HEK293 (cell line): ENCODE results near the gene DCST2.

Experiments used
- CTCF ChIA-PET: fragments of 350-600 bp; formaldehyde crosslinking; extraction: SDS; loops from one replicate; lab custom pipeline; 2021; ENCODE audit warnings: antibody characterized with exemption; lab: Yijun Ruan, JAX
- POLR2A ChIA-PET: fragments of 300-600 bp; formaldehyde crosslinking; extraction: SDS; loops from one replicate; lab custom pipeline; 2020; ENCODE audit warnings: antibody characterized with exemption, inconsistent platforms; lab: Yijun Ruan, JAX
- H3K27ac ChIP-seq: fragments of 200-500 bp; sonication (Bioruptor generic); 2 replicates; pipeline ENCODE4 v1.5.1; 2014; ENCODE audit warnings: low read depth, low read length, control low read depth, inconsistent platforms; ENCODE audit errors: extremely low read depth
- H3K36me3 ChIP-seq, 2 experiments: fragments of 200-500 bp in 1 of 2; sonication (Bioruptor generic) in 1 of 2; 1 replicate in 1 of 2; 2 replicates in 1 of 2; pipeline ENCODE4 v1.5.1; 2014 to 2017; ENCODE audit warnings: inconsistent platforms in 2 of 2, low read length in 2 of 2; ENCODE audit not compliant: control insufficient read depth in 2 of 2, insufficient read depth in 1 of 2
- H3K4me1 ChIP-seq: fragments of 200-500 bp; sonication (Bioruptor generic); 2 replicates; pipeline ENCODE4 v1.5.1; 2014; ENCODE audit warnings: mild to moderate bottlenecking, low read length, inconsistent platforms; ENCODE audit not compliant: control insufficient read depth, insufficient read depth
- H3K4me3 ChIP-seq: 2 replicates; pipeline ENCODE4 v1.5.1; 2011; ENCODE audit warnings: low read depth, mild to moderate bottlenecking, control low read depth, low read length, moderate library complexity
- H3K9me3 ChIP-seq: fragments of 200-500 bp; sonication (Bioruptor generic); 2 replicates; pipeline ENCODE4 v1.5.1; 2014; ENCODE audit warnings: low read depth, low read length, inconsistent platforms; ENCODE audit not compliant: control insufficient read depth, insufficient read depth
- GLI2 ChIP-seq: fragments of 450-650 bp; formaldehyde crosslinking; IDR thresholded peaks from 2 replicates; pipeline ENCODE4; 2017; ENCODE audit warnings: missing biosample characterization, missing genetic modification characterization, low read depth, borderline replicate concordance
- HIC1 ChIP-seq: fragments of 450-650 bp; formaldehyde crosslinking; IDR thresholded peaks from 2 replicates; pipeline ENCODE4 v1.5.1; 2016; ENCODE audit warnings: missing biosample characterization, missing genetic modification characterization
- KLF17 ChIP-seq: fragments of 450-650 bp; formaldehyde crosslinking; IDR thresholded peaks from 2 replicates; pipeline ENCODE4 v1.5.1; 2016; ENCODE audit warnings: missing biosample characterization, missing genetic modification characterization
- PATZ1 ChIP-seq: fragments of 450-650 bp; formaldehyde crosslinking; IDR thresholded peaks from 2 replicates; pipeline ENCODE4 v1.5.1; 2016; ENCODE audit warnings: missing biosample characterization, missing genetic modification characterization
- YY2 ChIP-seq: fragments of 450-650 bp; formaldehyde crosslinking; IDR thresholded peaks from 2 replicates; pipeline ENCODE4 v1.5.1; 2016; ENCODE audit warnings: missing biosample characterization, missing genetic modification characterization
- ZBTB48 ChIP-seq: fragments of 450-650 bp; formaldehyde crosslinking; IDR thresholded peaks from 2 replicates; pipeline ENCODE4 v1.5.1; 2016; ENCODE audit warnings: missing biosample characterization, missing genetic modification characterization
- ZBTB8A ChIP-seq: fragments of 450-650 bp; formaldehyde crosslinking; IDR thresholded peaks from 2 replicates; pipeline ENCODE4 v1.5.1; 2016; ENCODE audit warnings: missing biosample characterization, missing genetic modification characterization
- ZFHX2 ChIP-seq: fragments of 450-650 bp; formaldehyde crosslinking; conservative IDR thresholded peaks from 2 replicates; pipeline ENCODE4 v1.5.1; 2016; ENCODE audit warnings: missing biosample characterization, missing genetic modification characterization
- ZNF2 ChIP-seq: fragments of 450-650 bp; formaldehyde crosslinking; IDR thresholded peaks from 2 replicates; pipeline ENCODE4 v1.5.1; 2016; ENCODE audit warnings: missing biosample characterization, missing genetic modification characterization
- ZNF341 ChIP-seq: fragments of 450-650 bp; formaldehyde crosslinking; IDR thresholded peaks from 2 replicates; pipeline ENCODE4; 2016; ENCODE audit warnings: low read depth, missing biosample characterization, missing genetic modification characterization
- ZNF501 ChIP-seq: fragments of 450-650 bp; formaldehyde crosslinking; IDR thresholded peaks from 2 replicates; pipeline ENCODE4 v1.5.1; 2016; ENCODE audit warnings: missing biosample characterization, missing genetic modification characterization
- ZNF558 ChIP-seq: fragments of 450-650 bp; formaldehyde crosslinking; IDR thresholded peaks from 2 replicates; pipeline ENCODE4 v1.5.1; 2016; ENCODE audit warnings: missing biosample characterization, missing genetic modification characterization
- ZNF600 ChIP-seq: fragments of 450-650 bp; formaldehyde crosslinking; IDR thresholded peaks from 2 replicates; pipeline ENCODE4 v1.5.1; 2016; ENCODE audit warnings: missing biosample characterization, missing genetic modification characterization
- ZNF660 ChIP-seq: fragments of 450-650 bp; IDR thresholded peaks from 2 replicates; pipeline ENCODE4 v1.5.1; 2018; ENCODE audit warnings: missing biosample characterization, mild to moderate bottlenecking, missing genetic modification characterization
- ZNF768 ChIP-seq: fragments of 450-650 bp; formaldehyde crosslinking; IDR thresholded peaks from 2 replicates; pipeline ENCODE4 v1.5.1; 2018; ENCODE audit warnings: missing biosample characterization, mild to moderate bottlenecking, missing genetic modification characterization
- ZNF776 ChIP-seq: fragments of 450-650 bp; formaldehyde crosslinking; IDR thresholded peaks from 2 replicates; pipeline ENCODE4 v1.5.0; 2017; ENCODE audit warnings: missing biosample characterization, missing genetic modification characterization, borderline replicate concordance
- ZNF837 ChIP-seq: fragments of 450-650 bp; formaldehyde crosslinking; IDR thresholded peaks from 2 replicates; pipeline ENCODE4 v1.5.1; 2016; ENCODE audit warnings: missing biosample characterization, missing genetic modification characterization
- ZNF843 ChIP-seq: fragments of 450-650 bp; formaldehyde crosslinking; IDR thresholded peaks from 2 replicates; pipeline ENCODE4 v1.5.1; 2016; ENCODE audit warnings: missing biosample characterization, missing genetic modification characterization
- TF ChIP-seq, protein P1 (sequence below): fragments of 450-650 bp; formaldehyde crosslinking; IDR thresholded peaks from 2 replicates; pipeline ENCODE4 v1.5.1; 2017; ENCODE audit warnings: missing biosample characterization, missing genetic modification characterization
- TF ChIP-seq, protein P2 (sequence below): fragments of 450-650 bp; formaldehyde crosslinking; conservative IDR thresholded peaks from 2 replicates; pipeline ENCODE4 v1.5.1; 2016; ENCODE audit warnings: low read depth, missing biosample characterization, missing genetic modification characterization
- TF ChIP-seq, protein P3 (sequence below): fragments of 450-650 bp; formaldehyde crosslinking; IDR thresholded peaks from 2 replicates; pipeline ENCODE4 v1.5.1; 2016; ENCODE audit warnings: missing biosample characterization, missing genetic modification characterization

Gene DCST2

DNA sequence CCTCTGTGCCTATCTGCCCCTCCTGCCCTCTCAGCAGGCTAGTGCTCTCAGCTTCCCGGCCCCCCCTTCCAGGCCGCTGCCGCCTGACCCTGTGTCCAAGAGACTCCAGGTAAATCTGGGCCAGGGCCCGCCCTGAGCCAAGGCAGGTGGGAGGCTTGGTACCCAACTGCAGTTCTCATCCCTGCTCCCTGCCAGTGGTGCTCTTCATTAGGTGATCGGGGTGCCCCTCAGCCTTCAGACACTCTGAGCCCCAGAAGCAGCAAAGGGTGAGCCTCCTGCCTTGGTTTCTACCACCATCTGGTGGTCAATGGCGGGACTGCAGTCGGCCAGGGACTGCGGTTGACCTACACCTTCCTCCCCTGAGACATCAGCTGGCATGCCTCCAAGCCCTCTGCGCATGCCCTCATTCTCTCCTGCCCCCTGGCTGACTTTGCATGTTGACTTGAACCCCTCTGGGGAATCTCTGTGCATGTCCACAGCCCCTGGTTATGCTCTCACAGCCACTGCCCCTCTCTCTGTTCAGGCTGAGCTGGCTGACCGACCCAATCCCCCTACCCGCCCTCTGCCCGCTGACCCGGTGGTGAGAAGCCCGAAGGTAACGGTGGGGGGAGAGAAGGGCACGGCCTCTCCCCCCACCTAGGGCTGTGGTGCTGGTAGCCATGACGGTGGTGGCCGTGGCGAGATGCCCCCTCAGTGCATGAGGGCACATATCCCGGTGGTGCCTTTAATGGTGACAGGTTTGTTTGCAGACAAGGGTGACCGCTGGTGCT is 28.0 kb upstream of the DCST2 start:
- H3K27ac ChIP-seq: no peak overlapping the region
- POLR2A ChIA-PET: interaction anchor here (0.5 to 1.7 kb wide), 8 partner anchors 9 to 134 kb away, joined by 3 to 7 read pairs (median 4); partner anchors contain the start of genes ADAM15, KRTCAP2 and PBXIP1
- no peaks in the 10 kb centered on the region for H3K9me3 ChIP-seq
- peaks cover 0 to 41% of the 10 kb centered on the region in 2 experiments; a peak in 1 of 3 replicates for H3K36me3 ChIP-seq
- CTCF ChIA-PET: interaction anchor here (0.5 to 10.9 kb wide), 43 partner anchors 9 to 1068 kb away, joined by 3 to 117 read pairs (median 4); partner anchors contain the start of genes ADAM15, EFNA3, KRTCAP2 and PBXIP1
- H3K4me1 ChIP-seq: no peaks in the 10 kb centered on the region; the same call in none of the 2 replicates
- H3K4me3 ChIP-seq: no peak overlapping the region
- TF ChIP-seq, protein P1, sequence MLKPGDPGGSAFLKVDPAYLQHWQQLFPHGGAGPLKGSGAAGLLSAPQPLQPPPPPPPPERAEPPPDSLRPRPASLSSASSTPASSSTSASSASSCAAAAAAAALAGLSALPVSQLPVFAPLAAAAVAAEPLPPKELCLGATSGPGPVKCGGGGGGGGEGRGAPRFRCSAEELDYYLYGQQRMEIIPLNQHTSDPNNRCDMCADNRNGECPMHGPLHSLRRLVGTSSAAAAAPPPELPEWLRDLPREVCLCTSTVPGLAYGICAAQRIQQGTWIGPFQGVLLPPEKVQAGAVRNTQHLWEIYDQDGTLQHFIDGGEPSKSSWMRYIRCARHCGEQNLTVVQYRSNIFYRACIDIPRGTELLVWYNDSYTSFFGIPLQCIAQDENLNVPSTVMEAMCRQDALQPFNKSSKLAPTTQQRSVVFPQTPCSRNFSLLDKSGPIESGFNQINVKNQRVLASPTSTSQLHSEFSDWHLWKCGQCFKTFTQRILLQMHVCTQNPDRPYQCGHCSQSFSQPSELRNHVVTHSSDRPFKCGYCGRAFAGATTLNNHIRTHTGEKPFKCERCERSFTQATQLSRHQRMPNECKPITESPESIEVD (tag by site-specific recombination): no peak
- TF ChIP-seq ZNF501 (no peak; the same call in 1 of the 2 replicates), ZNF768 (tag by site-specific recombination) (no peak), ZNF558 (no peak), HIC1 (tag by site-specific recombination) (peak; percentile 82), ZNF837 (tag by site-specific recombination) (no peak), ZNF600 (tag by site-specific recombination) (no peak), YY2 (tag by site-specific recombination) (no peak), GLI2 (tag by site-specific recombination) (no peak), ZNF843 (peak; percentile 25; the same call in 1 of the 2 replicates), ZFHX2 (tag by site-specific recombination) (no peak), KLF17 (tag by site-specific recombination) (peak; percentile 44; the same call in 1 of the 2 replicates), ZBTB8A (tag by site-specific recombination) (peak; percentile 61), ZNF341 (tag by site-specific recombination) (peak; percentile 58), ZNF776 (tag by site-specific recombination) (no peak), ZNF660 (tag by site-specific recombination) (no peak; the same call in 1 of the 2 replicates), ZNF2 (tag by site-specific recombination) (peak; percentile 83; the same call in 1 of the 2 replicates), ZBTB48 (tag by site-specific recombination) (peak; percentile 75), PATZ1 (tag by site-specific recombination) (peak; percentile 7; the same call in 1 of the 2 replicates)
- TF ChIP-seq, protein P2, sequence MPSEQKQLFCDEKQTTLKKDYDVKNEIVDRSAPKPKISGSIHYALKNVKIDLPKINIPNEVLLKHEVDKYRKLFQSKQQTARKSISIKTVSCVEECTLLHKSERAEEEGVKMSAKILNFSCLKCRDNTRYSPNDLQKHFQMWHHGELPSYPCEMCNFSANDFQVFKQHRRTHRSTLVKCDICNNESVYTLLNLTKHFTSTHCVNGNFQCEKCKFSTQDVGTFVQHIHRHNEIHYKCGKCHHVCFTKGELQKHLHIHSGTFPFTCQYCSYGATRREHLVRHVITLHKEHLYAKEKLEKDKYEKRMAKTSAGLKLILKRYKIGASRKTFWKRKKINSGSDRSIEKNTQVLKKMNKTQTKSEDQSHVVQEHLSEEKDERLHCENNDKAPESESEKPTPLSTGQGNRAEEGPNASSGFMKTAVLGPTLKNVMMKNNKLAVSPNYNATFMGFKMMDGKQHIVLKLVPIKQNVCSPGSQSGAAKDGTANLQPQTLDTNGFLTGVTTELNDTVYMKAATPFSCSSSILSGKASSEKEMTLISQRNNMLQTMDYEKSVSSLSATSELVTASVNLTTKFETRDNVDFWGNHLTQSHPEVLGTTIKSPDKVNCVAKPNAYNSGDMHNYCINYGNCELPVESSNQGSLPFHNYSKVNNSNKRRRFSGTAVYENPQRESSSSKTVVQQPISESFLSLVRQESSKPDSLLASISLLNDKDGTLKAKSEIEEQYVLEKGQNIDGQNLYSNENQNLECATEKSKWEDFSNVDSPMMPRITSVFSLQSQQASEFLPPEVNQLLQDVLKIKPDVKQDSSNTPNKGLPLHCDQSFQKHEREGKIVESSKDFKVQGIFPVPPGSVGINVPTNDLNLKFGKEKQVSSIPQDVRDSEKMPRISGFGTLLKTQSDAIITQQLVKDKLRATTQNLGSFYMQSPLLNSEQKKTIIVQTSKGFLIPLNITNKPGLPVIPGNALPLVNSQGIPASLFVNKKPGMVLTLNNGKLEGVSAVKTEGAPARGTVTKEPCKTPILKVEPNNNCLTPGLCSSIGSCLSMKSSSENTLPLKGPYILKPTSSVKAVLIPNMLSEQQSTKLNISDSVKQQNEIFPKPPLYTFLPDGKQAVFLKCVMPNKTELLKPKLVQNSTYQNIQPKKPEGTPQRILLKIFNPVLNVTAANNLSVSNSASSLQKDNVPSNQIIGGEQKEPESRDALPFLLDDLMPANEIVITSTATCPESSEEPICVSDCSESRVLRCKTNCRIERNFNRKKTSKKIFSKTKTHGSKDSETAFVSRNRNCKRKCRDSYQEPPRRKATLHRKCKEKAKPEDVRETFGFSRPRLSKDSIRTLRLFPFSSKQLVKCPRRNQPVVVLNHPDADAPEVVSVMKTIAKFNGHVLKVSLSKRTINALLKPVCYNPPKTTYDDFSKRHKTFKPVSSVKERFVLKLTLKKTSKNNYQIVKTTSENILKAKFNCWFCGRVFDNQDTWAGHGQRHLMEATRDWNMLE: no peak
- TF ChIP-seq, protein P3, sequence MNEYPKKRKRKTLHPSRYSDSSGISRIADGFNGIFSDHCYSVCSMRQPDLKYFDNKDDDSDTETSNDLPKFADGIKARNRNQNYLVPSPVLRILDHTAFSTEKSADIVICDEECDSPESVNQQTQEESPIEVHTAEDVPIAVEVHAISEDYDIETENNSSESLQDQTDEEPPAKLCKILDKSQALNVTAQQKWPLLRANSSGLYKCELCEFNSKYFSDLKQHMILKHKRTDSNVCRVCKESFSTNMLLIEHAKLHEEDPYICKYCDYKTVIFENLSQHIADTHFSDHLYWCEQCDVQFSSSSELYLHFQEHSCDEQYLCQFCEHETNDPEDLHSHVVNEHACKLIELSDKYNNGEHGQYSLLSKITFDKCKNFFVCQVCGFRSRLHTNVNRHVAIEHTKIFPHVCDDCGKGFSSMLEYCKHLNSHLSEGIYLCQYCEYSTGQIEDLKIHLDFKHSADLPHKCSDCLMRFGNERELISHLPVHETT: peak; percentile 51; the same call in 1 of the 2 replicates
